ENCODE results near the gene ZFP36L1.

- TF ChIP-seq CTCF (IDR thresholded peaks at IDR 0.05) (no peak), POLR2A (IDR thresholded peaks at IDR 0.05) (no peak)
Measured at GRCh38 chr14:68815298-68816182, 22.7 kb upstream of the ZFP36L1 start.

Measured in upper lobe of left lung (tissue), 4 donors.